HCT116 (cell line): Measurements from ENCODE around the gene PAN3.

Experiments used
- CEBPB ChIP-seq: IDR thresholded peaks from 2 replicates; pipeline ENCODE4 v1.6.1; 2012; ENCODE audit warnings: low read depth
- EGR1 ChIP-seq: IDR thresholded peaks from 2 replicates; pipeline ENCODE4 v1.6.1; 2012; ENCODE audit warnings: low read depth
- EZH2 ChIP-seq: fragments of 200-600 bp; sonication (generic); IDR thresholded peaks from 2 replicates; pipeline ENCODE4 v1.6.1; 2017; ENCODE audit warnings: antibody characterized with exemption, mixed run types
- EZH2phosphoT487 ChIP-seq: fragments of 200-600 bp; IDR thresholded peaks from 2 replicates; pipeline ENCODE4 v1.6.1; 2018; ENCODE audit warnings: antibody characterized with exemption, borderline replicate concordance
- FOSL1 ChIP-seq: IDR thresholded peaks from 2 replicates; pipeline ENCODE4 v1.6.1; 2012; ENCODE audit warnings: low read depth
- POLR2A ChIP-seq: IDR thresholded peaks from 2 replicates; pipeline ENCODE4 v1.7.0; 2011; ENCODE audit warnings: borderline replicate concordance; ENCODE audit not compliant: insufficient read depth, insufficient read length; ENCODE audit errors: extremely low read depth
- POLR2AphosphoS5 ChIP-seq: IDR thresholded peaks from 2 replicates; pipeline ENCODE4 v1.6.1; 2011; ENCODE audit warnings: mild to moderate bottlenecking, low read depth, low read length, moderate library complexity
- RAD21 ChIP-seq: IDR thresholded peaks from 2 replicates; pipeline ENCODE4 v1.6.1; 2012; ENCODE audit warnings: low read depth, mild to moderate bottlenecking
- SRF ChIP-seq: IDR thresholded peaks from 2 replicates; pipeline ENCODE4 v1.6.1; 2012; ENCODE audit warnings: low read depth
- YY1 ChIP-seq: IDR thresholded peaks from 2 replicates; pipeline ENCODE4 v1.6.1; 2011; ENCODE audit warnings: low read length, low read depth, moderate library complexity, mild to moderate bottlenecking; ENCODE audit not compliant: insufficient replicate concordance; ENCODE audit errors: extremely low read depth
- TF ChIP-seq, protein P1 (sequence below), 3 experiments: fragments of 200-600 bp in 1 of 3; sonication (generic) in 1 of 3; IDR thresholded peaks in 2 of 3; conservative IDR thresholded peaks in 1 of 3; 2 replicates each; pipeline ENCODE4 v1.5.1; 2012 to 2017; ENCODE audit warnings: low read depth in 2 of 3, low read length in 2 of 3, antibody characterized with exemption in 1 of 3, borderline replicate concordance in 1 of 3, control low read depth in 1 of 3, mild to moderate bottlenecking in 1 of 3, mixed read lengths in 1 of 3, mixed run types in 1 of 3, moderate library complexity in 1 of 3; ENCODE audit not compliant: insufficient read depth in 1 of 3
- TF ChIP-seq, protein P2 (sequence below): IDR thresholded peaks from 2 replicates; pipeline ENCODE4 v1.6.1; 2012
- TF ChIP-seq, protein P3 (sequence below): IDR thresholded peaks from 2 replicates; pipeline ENCODE4 v1.6.1; 2012

DNA sequence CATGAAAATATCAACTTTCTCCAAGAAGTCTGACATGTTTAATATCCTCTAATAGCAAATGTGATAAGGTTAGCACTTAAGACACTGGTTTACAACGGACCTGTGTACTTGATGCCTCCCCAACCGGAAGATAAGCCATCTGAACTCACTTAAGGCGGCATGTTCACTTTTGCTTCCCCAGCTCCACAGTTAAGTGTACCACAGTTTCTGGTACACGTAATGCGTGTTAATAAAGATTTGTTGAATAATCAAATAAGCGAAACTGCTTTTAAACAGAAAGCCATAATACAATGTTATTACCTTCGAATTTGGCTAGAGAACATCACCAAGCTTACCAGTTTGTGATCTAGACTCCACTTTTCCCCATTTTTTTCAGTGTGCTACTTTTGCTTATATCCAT is 1.4 kb upstream of the PAN3 start:
- TF ChIP-seq EZH2phosphoT487, result no peak
- TF ChIP-seq, protein P1, sequence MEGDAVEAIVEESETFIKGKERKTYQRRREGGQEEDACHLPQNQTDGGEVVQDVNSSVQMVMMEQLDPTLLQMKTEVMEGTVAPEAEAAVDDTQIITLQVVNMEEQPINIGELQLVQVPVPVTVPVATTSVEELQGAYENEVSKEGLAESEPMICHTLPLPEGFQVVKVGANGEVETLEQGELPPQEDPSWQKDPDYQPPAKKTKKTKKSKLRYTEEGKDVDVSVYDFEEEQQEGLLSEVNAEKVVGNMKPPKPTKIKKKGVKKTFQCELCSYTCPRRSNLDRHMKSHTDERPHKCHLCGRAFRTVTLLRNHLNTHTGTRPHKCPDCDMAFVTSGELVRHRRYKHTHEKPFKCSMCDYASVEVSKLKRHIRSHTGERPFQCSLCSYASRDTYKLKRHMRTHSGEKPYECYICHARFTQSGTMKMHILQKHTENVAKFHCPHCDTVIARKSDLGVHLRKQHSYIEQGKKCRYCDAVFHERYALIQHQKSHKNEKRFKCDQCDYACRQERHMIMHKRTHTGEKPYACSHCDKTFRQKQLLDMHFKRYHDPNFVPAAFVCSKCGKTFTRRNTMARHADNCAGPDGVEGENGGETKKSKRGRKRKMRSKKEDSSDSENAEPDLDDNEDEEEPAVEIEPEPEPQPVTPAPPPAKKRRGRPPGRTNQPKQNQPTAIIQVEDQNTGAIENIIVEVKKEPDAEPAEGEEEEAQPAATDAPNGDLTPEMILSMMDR (IDR thresholded peaks at IDR 0.05 in 2 of 3, conservative IDR thresholded peaks at IDR 0.05 in 1 of 3; ENCODE audit: borderline replicate concordance in 1 of 3, insufficient read depth in 1 of 3, low read depth in 2 of 3, low read length in 2 of 3), result no peak
- no peak for TF ChIP-seq YY1
- no peak for TF ChIP-seq POLR2AphosphoS5
- no peak for TF ChIP-seq RAD21
- TF ChIP-seq POLR2A, result no peak
- no peak for TF ChIP-seq FOSL1
- TF ChIP-seq EZH2, result no peak
- TF ChIP-seq EGR1, result no peak
- TF ChIP-seq, protein P2, sequence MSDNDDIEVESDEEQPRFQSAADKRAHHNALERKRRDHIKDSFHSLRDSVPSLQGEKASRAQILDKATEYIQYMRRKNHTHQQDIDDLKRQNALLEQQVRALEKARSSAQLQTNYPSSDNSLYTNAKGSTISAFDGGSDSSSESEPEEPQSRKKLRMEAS, result no peak
- TF ChIP-seq SRF, result no peak
- no peak for TF ChIP-seq CEBPB
- TF ChIP-seq, protein P3, sequence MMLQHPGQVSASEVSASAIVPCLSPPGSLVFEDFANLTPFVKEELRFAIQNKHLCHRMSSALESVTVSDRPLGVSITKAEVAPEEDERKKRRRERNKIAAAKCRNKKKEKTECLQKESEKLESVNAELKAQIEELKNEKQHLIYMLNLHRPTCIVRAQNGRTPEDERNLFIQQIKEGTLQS, result no peak
